K562 (cell line): ENCODE data around the gene ANGPTL7. TPM values are rescaled to one million over a fixed set of nuclear protein-coding genes. Genes with fewer than 3 reads are reported as not detected.

ENCODE experiments used
- ATAC-seq: fragments of 200-7000 bp; cut with Tn5 transposase; 3 replicates; pipeline ENCODE4 v1.9.1; 2020; ENCODE audit warnings: moderate library complexity
- BruUV-seq: library from RNA; stranded (reverse); fragments of 400-500 nt; replicated peaks from 2 replicates; lab custom pipeline; 2021; lab: Mats Ljungman, UMichigan
- CTCF ChIA-PET: fragments of 300-600 bp; formaldehyde crosslinking; extraction: SDS; loops from one replicate; lab custom pipeline; 2021; ENCODE audit warnings: low intra/inter-chr PET ratio; lab: Yijun Ruan, JAX
- POLR2A ChIA-PET: fragments of 300-600, 350-650 bp; sonication (Branson Sonifier 250); formaldehyde crosslinking; extraction: SDS; loops from one replicate; lab custom pipeline; 2021; ENCODE audit warnings: antibody characterized with exemption, inconsistent platforms; lab: Yijun Ruan, JAX
- DNase-seq, 4 experiments: peaks; one replicate each; pipeline versions ENCODE4 v3.0.0 to v3.0.0-alpha.2; 2011 to 2018; ENCODE audit warnings: low spot score in 3 of 4, mixed read lengths in 3 of 4; ENCODE audit errors: extremely low read depth in 1 of 4
- FAIRE-seq: peaks from 2 replicates; lab custom pipeline; 2011; peaks lifted over from hg19 to GRCh38; lab: Jason Lieb, UNC
- H2AFZ ChIP-seq: 2 replicates; pipeline ENCODE4 v1.6.0; 2011; ENCODE audit warnings: low read depth, low read length, control low read depth, inconsistent platforms
- H3K27ac ChIP-seq: fragments of 200-600 bp; 3 replicates; pipeline ENCODE4 v1.8.0; 2011; ENCODE audit warnings: low read depth, mild to moderate bottlenecking, control low read depth, inconsistent platforms, low read length, moderate library complexity, mixed read lengths; ENCODE audit errors: extremely low read depth
- H3K27me3 ChIP-seq, 2 experiments: fragments of 300-600 bp in 1 of 2; 2 replicates in 1 of 2; 3 replicates in 1 of 2; pipeline versions ENCODE4 v1.6.0 to v1.8.0; 2011; ENCODE audit warnings: inconsistent platforms in 2 of 2, low read length in 2 of 2, mild to moderate bottlenecking in 1 of 2, mixed read lengths in 1 of 2, moderate library complexity in 1 of 2; ENCODE audit not compliant: control insufficient read depth in 2 of 2, insufficient read depth in 2 of 2
- H3K36me3 ChIP-seq: fragments of 300-600 bp; 3 replicates; pipeline ENCODE4 v1.8.0; 2011; ENCODE audit warnings: mild to moderate bottlenecking, low read length, inconsistent platforms; ENCODE audit not compliant: control insufficient read depth, insufficient read depth
- H3K4me1 ChIP-seq, 2 experiments: fragments of 200-600 bp in 1 of 2; replicated peaks in 1 of 2; 2 replicates in 1 of 2; 3 replicates in 1 of 2; pipeline versions ENCODE4 v1.5.1 to v1.8.0; 2011; ENCODE audit warnings: inconsistent platforms in 2 of 2, low read length in 2 of 2, mild to moderate bottlenecking in 1 of 2, mixed read lengths in 1 of 2, moderate library complexity in 1 of 2; ENCODE audit not compliant: control insufficient read depth in 2 of 2, insufficient read depth in 2 of 2
- H3K4me2 ChIP-seq: 2 replicates; pipeline ENCODE4 v1.6.1; 2011; ENCODE audit warnings: low read length, control low read depth, inconsistent platforms, mixed read lengths; ENCODE audit not compliant: insufficient read depth
- H3K4me3 ChIP-seq: fragments of 200-600 bp; sonication (generic), shearing (Covaris generic); 2 replicates; pipeline ENCODE4 v1.5.1; 2016; ENCODE audit warnings: control low read depth, inconsistent platforms
- H3K79me2 ChIP-seq: fragments of 200-600 bp; 3 replicates; pipeline ENCODE4 v1.8.0; 2011; ENCODE audit warnings: low read length, inconsistent platforms; ENCODE audit not compliant: control insufficient read depth, insufficient read depth
- H3K9ac ChIP-seq, 2 experiments: 2 replicates each; pipeline versions ENCODE4 v1.6.0 to v1.6.1; 2011; ENCODE audit warnings: low read depth in 2 of 2, low read length in 2 of 2, control low read depth in 1 of 2, inconsistent platforms in 1 of 2, mild to moderate bottlenecking in 1 of 2, mixed read lengths in 1 of 2; ENCODE audit not compliant: insufficient read depth in 1 of 2
- H3K9me1 ChIP-seq: one replicate; pipeline ENCODE4 v1.6.0; 2011; ENCODE audit warnings: inconsistent platforms, mild to moderate bottlenecking, low read length, moderate library complexity; ENCODE audit not compliant: control insufficient read depth, insufficient read depth
- H3K9me3 ChIP-seq: replicated peaks from 2 replicates; pipeline ENCODE4 v1.5.1; 2011; ENCODE audit warnings: low read depth, low read length, inconsistent platforms; ENCODE audit not compliant: control insufficient read depth, insufficient read depth
- H4K20me1 ChIP-seq: replicated peaks from 2 replicates; pipeline ENCODE4 v1.6.1; 2011; ENCODE audit warnings: low read length, inconsistent platforms, mixed read lengths; ENCODE audit not compliant: control insufficient read depth, insufficient read depth
- ARID3B ChIP-seq: fragments of 250-450 bp; sonication (Bioruptor Pico); IDR thresholded peaks from 2 replicates; pipeline ENCODE4 v1.4.0; 2020; ENCODE audit warnings: borderline replicate concordance
- CSDE1 ChIP-seq, 2 experiments: fragments of 450-650 bp; IDR thresholded peaks; 2 replicates each; pipeline ENCODE4 v1.6.1; 2016; ENCODE audit warnings: mild to moderate bottlenecking in 1 of 2
- ETS2 ChIP-seq: IDR thresholded peaks from 2 replicates; pipeline ENCODE4 v1.6.1; 2016; ENCODE audit warnings: borderline replicate concordance, missing genetic modification characterization, mild to moderate bottlenecking, moderate library complexity, missing compliant biosample characterization; ENCODE audit not compliant: poor library complexity, severe bottlenecking
- IRF1 ChIP-seq: sonication (generic); formaldehyde crosslinking; IDR thresholded peaks from 2 replicates; pipeline ENCODE4 v1.8.0; 2022; ENCODE audit warnings: missing genetic modification reagents, mild to moderate bottlenecking, borderline replicate concordance
- MAFG ChIP-seq: fragments of 450-650 bp; conservative IDR thresholded peaks from 2 replicates; pipeline ENCODE4 v1.6.1; 2016; ENCODE audit warnings: missing genetic modification characterization, missing compliant biosample characterization
- NFATC3 ChIP-seq: fragments of 450-650 bp; IDR thresholded peaks from 2 replicates; pipeline ENCODE4 v1.6.1; 2017; ENCODE audit warnings: mild to moderate bottlenecking
- PHTF2 ChIP-seq: fragments of 250-450 bp; sonication (Bioruptor Pico); IDR thresholded peaks from 2 replicates; pipeline ENCODE4 v1.5.0; 2021; ENCODE audit warnings: mild to moderate bottlenecking
- PREB ChIP-seq: sonication (generic); formaldehyde crosslinking; IDR thresholded peaks from 2 replicates; pipeline ENCODE4 v1.8.1; 2023; ENCODE audit warnings: mild to moderate bottlenecking, missing genetic modification reagents
- SIX5 ChIP-seq, 2 experiments: IDR thresholded peaks; 2 replicates each; pipeline ENCODE4 v1.6.1; 2011; ENCODE audit warnings: low read length in 2 of 2, borderline replicate concordance in 1 of 2, low read depth in 1 of 2, mild to moderate bottlenecking in 1 of 2, moderate library complexity in 1 of 2; ENCODE audit not compliant: insufficient read depth in 1 of 2
- TFAM ChIP-seq: fragments of 250-450 bp; sonication (Bioruptor Pico); conservative IDR thresholded peaks from 2 replicates; pipeline ENCODE4 v1.5.0; 2021; ENCODE audit warnings: mild to moderate bottlenecking, moderate library complexity
- WHSC1 ChIP-seq: IDR thresholded peaks from one replicate; pipeline ENCODE4 v1.6.1; 2012; ENCODE audit warnings: low read length, control low read depth, inconsistent platforms
- YBX1 ChIP-seq: fragments of 450-650 bp; IDR thresholded peaks from 2 replicates; pipeline ENCODE4 v1.7.1; 2016; ENCODE audit warnings: mild to moderate bottlenecking
- ZNF24 ChIP-seq: fragments of 450-650 bp; IDR thresholded peaks from 2 replicates; pipeline ENCODE4 v1.6.1; 2016
- WGBS: fragments of 100-300 bp; shearing (Covaris generic); methylation state at CpG from one replicate; pipeline ENCODE4 v1.1.6; 2016; ENCODE audit warnings: low coverage, mixed read lengths; ENCODE audit not compliant: insufficient coverage; ENCODE audit errors: missing lambda C conversion rate; 5-methylcytosine and 5-hydroxymethylcytosine counted together
- in situ Hi-C: fragments of 300-500 bp; cut with MboI; formaldehyde crosslinking; loops from 4 replicates; pipeline ENCODE4 v1.15.0; 2018; ENCODE audit warnings: inconsistent platforms, mixed read lengths
- intact Hi-C: fragments of 100-400 bp; cut with micrococcal nuclease; formaldehyde crosslinking; loops from 2 replicates; pipeline ENCODE4 v1.14.2; 2022
- polyA plus RNA-seq, 8 experiments: library from polyadenylated mRNA; depleted of rRNA in 4 of 8; stranded (reverse) in 5 of 8; unstranded in 3 of 8; fragments of >200 nt; fragmentation: Nextera tagmentation in 2 of 8; fragmentation: Illumina TruSeq in 1 of 8; extraction: Ambion mirVana in 2 of 8; extraction: Trizol in 1 of 8; gene quantifications; 2 replicates each; pipeline versions ENCODE4 v1.2.1 to v1.2.3, GENCODE V29; 2011 to 2014; ENCODE audit warnings: inconsistent platforms in 1 of 8, missing spikeins in 1 of 8
- total RNA-seq, 7 experiments: library from RNA; depleted of rRNA in 6 of 7; stranded (reverse); fragments of >200 nt in 6 of 7; fragmentation: Illumina TruSeq in 2 of 7; extraction: Trizol in 2 of 7; gene quantifications; 2 replicates each; pipeline versions ENCODE4 v1.2.1 to v1.2.3, GENCODE V29; 2011 to 2021; ENCODE audit warnings: low replicate concordance in 1 of 7

The ANGPTL7 gene
- total and polyA plus RNA-seq, 9 of the 15 experiments (the other 6 are each of a cell fraction or from before 2014, with no cell fraction given), result not detected

DNA sequence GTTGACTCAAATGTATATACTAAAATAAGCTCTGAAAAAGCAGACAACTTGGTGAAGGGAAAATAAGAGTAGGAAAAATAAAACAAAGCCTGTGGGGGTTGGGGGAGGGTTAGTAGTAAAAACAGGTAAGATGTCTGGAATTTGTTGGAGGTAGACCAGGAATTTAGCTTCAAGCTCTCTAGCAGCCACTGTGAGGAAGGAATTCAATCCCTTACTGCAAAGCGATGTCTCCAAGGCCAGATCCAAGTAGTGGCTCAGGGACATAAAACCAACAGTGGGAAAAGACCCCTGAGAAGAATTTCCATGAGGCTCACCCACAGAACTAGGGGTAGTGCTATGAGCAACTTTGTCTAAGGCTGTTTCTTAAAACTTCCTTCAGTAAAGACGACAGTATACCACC is 7.8 kb downstream of the ANGPTL7 start:
- ATAC-seq, result no peak
- Histone ChIP-seq H3K4me1 (no peaks in the 10 kb centered on the region), H3K27ac (no peak overlapping the region), H3K36me3 (peaks cover 91% of the 10 kb centered on the region), H4K20me1 (no peaks in the 10 kb centered on the region), H3K27me3 (no peaks in the 10 kb centered on the region), H3K9me1 (no peaks in the 10 kb centered on the region), H3K79me2 (no peaks in the 10 kb centered on the region), H3K9me3 (no peaks in the 10 kb centered on the region), H3K4me2 (no peak overlapping the region), H2AFZ (no peak overlapping the region), H3K4me3 (no peak overlapping the region)
- BruUV-seq, result no TSS peak
- DNase-seq, result no peak
- POLR2A ChIA-PET, result interaction anchor here (1.0 to 1.6 kb wide), 4 partner anchors 8 to 130 kb away, joined by 3 to 4 read pairs (median 4); partner anchors contain the start of gene ANGPTL7
- in situ Hi-C loops (no loop called here), intact Hi-C loops (no loop called here)
- FAIRE-seq, result no peak
- no peak for TF ChIP-seq MAFG (tag)
- no peak for TF ChIP-seq ETS2 (tag)
- no peak for TF ChIP-seq NFATC3
- no peak for TF ChIP-seq TFAM
- TF ChIP-seq ZNF24, result no peak
- no peak for TF ChIP-seq WHSC1
- TF ChIP-seq YBX1, result no peak
- TF ChIP-seq SIX5 (IDR thresholded peaks at IDR 0.05; ENCODE audit: borderline replicate concordance in 1 of 2, insufficient read depth in 1 of 2, low read depth in 1 of 2, low read length in 2 of 2), result no peak
- no peak for TF ChIP-seq PREB
- no peak for TF ChIP-seq IRF1 (CRISPR knock-in tag)
- no peak for TF ChIP-seq PHTF2
- no peak for TF ChIP-seq ARID3B (CRISPR knock-in tag)
- TF ChIP-seq CSDE1 (IDR thresholded peaks at IDR 0.05), result no peak
- TF ChIP-seq, all 486 proteins: peak for 0
- 93% methylated on average over 2 of the region's 2 CpGs for WGBS
- CTCF ChIA-PET, result no interaction called here
- no peak overlapping the region for H3K9ac ChIP-seq
